Stimulated activated CD4-positive, alpha-beta T cell treated with anti-CD3 and anti-CD28 coated beads, Interleukin-15, amount 100 ng/mL, for 24 hours (primary cell): ENCODE results near the gene CALHM4.

Experiments used
- DNase-seq: peaks from one replicate; pipeline ENCODE4 v3.0.0-alpha.2; 2020

The CALHM4 gene

GRCh38 chr6:116543149-116543548 is 10.4 kb upstream of the CALHM4 start:
- no peak for DNase-seq

GRCh38 chr6:116545651-116546050 is 7.9 kb upstream of the CALHM4 start, which contains the start of gene TRAPPC3L:
TSS of gene TRAPPC3L (minus strand) at chr6:116545684. CDS start at chr6:116545514, 170 bp downstream.
- no peak for DNase-seq

GRCh38 chr6:116547358-116547757 is 6.2 kb upstream of the CALHM4 start:
- DNase-seq, result no peak

- DNase-seq, result no peak
Measured at GRCh38 chr6:116550796-116551195, 2.8 kb upstream of the CALHM4 start.

GRCh38 chr6:116556065-116556464 is 2.5 kb downstream of the CALHM4 start:
- no peak for DNase-seq

GRCh38 chr6:116556814-116557415 is 3.4 kb downstream of the CALHM4 start:
- DNase-seq, result no peak

GRCh38 chr6:116557893-116558292 is 4.3 kb downstream of the CALHM4 start:
- DNase-seq, result no peak

GRCh38 chr6:116560130-116560529 is 6.6 kb downstream of the CALHM4 start:
- DNase-seq, result no peak

GRCh38 chr6:116561377-116562018 is 7.9 kb downstream of the CALHM4 start:
- DNase-seq, result peak; percentile 72

- DNase-seq, result no peak
Measured at GRCh38 chr6:116562019-116562403, 8.5 kb downstream of the CALHM4 start.

GRCh38 chr6:116562614-116563013 is 9.1 kb downstream of the CALHM4 start:
- no peak for DNase-seq

GRCh38 chr6:116563830-116564229 is 10.3 kb downstream of the CALHM4 start:
- no peak for DNase-seq

- DNase-seq, result no peak
Measured at GRCh38 chr6:116564311-116564710, 10.8 kb downstream of the CALHM4 start.

GRCh38 chr6:116564921-116565872 is 11.6 kb downstream of the CALHM4 start:
- DNase-seq, result peak; percentile 30

- no peak for DNase-seq
Measured at GRCh38 chr6:116568111-116568510, 14.6 kb downstream of the CALHM4 start.

- DNase-seq, result no peak
Measured at GRCh38 chr6:116568821-116569755, 15.5 kb downstream of the CALHM4 start.

- peak; percentile 98 for DNase-seq
Measured at GRCh38 chr6:116570856-116571682, 17.5 kb downstream of the CALHM4 start, which contains the start of gene RWDD1. TSS of gene RWDD1 (plus strand) at chr6:116571504. CDS start at chr6:116571583, 79 bp downstream.

GRCh38 chr6:116571683-116572000 is 18.1 kb downstream of the CALHM4 start:
- no peak for DNase-seq

GRCh38 chr6:116572162-116572561 is 18.6 kb downstream of the CALHM4 start:
- DNase-seq, result peak; percentile 30

- DNase-seq, result no peak
Measured at GRCh38 chr6:116575227-116575626, 21.7 kb downstream of the CALHM4 start.

GRCh38 chr6:116577486-116577885 is 23.9 kb downstream of the CALHM4 start:
- DNase-seq, result no peak

GRCh38 chr6:116578335-116578734 is 24.8 kb downstream of the CALHM4 start:
- no peak for DNase-seq
